ENCODE data around the gene CNKSR3.

CNKSR3 gene

DNA sequence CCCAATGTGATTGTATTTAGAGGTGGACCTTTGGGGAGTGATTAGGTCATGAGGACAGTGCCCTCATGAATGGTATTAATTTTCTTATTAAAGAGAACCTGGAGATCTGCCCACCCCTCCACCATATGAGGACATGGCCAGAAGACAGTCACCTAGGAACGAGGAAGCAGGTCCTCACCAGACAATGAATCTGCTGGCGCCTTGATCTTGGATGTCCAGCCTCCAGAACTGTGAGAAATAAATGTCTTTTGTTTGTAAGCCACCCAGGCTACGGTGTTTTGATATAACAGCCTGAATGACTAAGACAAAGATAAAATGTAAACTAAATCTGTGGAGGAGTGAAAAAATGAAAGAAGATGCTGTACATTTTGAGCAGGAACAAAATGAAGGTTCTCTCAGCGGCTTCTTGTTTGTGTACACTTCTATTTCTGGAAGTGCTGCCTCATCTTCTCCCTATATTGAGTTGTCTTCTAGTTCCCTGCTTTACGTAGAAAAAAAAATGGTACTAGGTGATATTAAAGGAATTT, 152.4 kb downstream of the CNKSR3 start:
- in situ Hi-C loops (cut with HindIII; ENCODE audit: low sequenced_read_pairs), result no loop called here

DNA sequence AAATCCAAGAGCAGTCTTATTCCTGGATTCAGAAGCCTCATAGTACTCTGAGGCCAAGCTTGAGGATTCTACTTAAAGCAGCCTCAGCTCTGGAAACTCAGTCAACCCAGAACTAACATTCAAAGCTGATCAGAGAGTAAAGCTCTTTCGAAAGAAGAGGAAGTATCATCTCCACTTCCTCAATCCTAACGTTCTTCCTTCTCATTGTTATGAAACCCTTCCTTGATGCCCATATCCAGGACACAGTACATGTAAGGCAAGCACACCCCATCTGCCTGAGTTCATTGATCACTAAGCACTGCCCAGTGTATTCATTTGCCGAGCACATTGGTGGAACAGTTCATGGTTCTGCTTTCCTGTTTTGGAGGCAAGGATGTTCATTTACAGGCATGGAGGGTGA, 153.8 kb downstream of the CNKSR3 start, which contains the start of gene IPCEF1:
IPCEF1 (minus strand) TSS at position 114 of the 400 bp plus-strand sequence. CDS start 90,856 bp downstream, outside the sequence.
- in situ Hi-C loops (cut with HindIII; ENCODE audit: low sequenced_read_pairs), result no loop called here

DNA sequence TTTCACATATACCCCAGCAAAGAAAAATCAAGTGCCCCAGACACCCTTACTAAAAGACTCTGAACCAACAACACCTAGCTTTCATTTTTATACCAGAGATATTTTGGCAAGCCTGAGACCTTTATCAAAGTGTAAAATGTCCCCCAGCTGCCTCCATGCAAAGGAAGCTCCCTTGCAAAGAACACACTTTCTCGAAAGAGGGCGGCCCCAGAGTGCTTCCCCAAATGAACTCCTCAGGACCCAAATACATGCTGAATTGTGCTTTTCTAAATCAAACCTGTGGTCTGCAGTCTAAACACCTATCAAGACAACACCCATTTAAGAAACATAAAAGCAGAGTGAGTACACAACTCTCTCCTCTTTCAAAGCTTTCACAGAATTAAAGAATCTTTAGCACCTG, 154.4 kb downstream of the CNKSR3 start:
- in situ Hi-C loops (cut with HindIII; ENCODE audit: low sequenced_read_pairs), result no loop called here

DNA sequence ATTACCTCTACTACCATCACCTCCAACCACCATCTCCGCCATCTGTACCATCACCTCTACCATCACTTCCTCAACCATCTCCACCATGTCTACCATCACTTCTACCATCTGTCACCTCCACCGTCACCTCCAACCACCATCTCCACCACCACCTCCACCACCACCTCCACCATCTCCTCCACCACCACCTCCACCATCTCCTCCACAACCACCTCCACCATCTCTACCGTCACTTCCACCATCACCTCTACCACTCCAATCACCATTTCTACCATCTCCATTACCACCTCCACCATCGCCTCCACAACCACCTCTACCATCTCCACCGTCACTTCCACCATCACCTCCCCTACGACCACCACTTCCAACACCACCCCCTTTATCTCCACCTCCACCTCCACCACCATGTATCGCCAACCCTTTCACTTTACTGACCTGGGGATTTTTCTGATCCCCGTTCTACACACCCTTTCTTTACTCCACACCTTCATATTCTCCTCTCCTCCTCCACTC, 156.2 kb downstream of the CNKSR3 start:
- in situ Hi-C loops (cut with HindIII; ENCODE audit: low sequenced_read_pairs), result no loop called here

DNA sequence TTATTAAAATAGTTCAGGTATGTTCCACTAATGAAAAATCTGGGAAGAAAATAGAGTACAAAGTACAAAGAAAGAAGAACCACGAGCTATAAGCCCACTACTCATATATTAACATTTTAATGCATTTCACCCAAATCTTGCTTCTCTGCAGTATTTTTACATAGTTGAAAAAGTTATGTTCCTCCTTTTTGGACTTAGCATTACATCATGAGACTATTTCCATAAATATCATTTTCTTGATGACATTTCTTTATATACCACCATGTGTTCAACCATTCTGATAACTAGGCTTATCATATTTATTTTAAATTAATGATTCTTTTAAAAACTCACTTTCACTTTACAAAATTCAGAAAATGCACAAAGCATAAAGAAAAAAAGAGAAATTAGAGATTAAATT, 156.9 kb downstream of the CNKSR3 start:
- in situ Hi-C loops (cut with HindIII; ENCODE audit: low sequenced_read_pairs), result no loop called here

DNA sequence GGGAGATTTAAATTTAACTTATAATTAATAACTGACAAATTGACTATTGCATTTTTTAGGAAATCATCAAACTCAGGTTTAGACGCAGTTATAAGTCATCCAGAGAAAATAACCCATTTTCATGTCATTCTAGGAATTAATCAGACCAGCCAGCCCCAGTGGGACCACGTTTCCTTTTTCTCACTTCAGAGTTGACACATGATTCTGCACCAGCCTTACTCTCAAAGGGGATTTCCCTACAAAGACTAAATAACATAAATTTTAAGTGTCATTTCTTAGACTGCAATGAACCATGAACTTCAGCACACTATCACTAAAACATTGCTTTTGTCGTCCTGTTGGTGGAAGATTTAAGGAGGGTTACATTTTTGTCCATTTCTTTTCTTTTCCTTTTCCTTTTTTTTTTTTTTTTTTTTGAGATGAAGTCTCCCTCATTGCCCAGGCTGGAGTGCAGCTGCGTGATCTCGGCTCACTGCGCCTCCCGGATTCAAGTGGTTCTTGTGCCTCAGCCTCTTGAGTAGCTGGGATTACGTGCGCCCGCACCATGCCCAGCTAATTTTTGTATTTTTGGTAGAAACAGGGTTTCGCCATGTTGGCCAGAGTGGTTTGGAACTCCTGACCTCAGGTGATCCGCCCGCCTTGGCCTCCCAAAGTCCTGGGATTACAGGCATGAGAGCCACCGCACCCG, 157.4 kb downstream of the CNKSR3 start:
- in situ Hi-C loops (cut with HindIII; ENCODE audit: low sequenced_read_pairs), result no loop called here

DNA sequence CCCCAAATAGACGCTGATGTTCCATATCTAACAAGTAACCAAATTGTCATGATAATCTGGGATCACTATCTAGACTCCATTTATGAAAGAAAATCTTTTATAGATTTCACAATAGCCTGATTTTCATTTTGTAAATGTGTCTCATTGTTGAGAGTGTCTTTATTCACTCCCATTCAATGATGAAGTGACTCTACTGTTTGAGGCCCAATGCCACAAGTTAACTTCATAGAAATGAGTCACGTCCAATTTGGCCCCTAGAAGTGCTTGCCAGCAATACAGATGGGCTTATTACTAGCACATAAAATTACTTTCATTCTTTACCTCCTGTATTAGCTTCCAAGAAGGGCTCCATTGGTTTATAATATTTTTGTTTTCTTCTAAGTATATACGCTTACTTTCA, 160.2 kb downstream of the CNKSR3 start:
- in situ Hi-C loops (cut with HindIII; ENCODE audit: low sequenced_read_pairs), result no loop called here

DNA sequence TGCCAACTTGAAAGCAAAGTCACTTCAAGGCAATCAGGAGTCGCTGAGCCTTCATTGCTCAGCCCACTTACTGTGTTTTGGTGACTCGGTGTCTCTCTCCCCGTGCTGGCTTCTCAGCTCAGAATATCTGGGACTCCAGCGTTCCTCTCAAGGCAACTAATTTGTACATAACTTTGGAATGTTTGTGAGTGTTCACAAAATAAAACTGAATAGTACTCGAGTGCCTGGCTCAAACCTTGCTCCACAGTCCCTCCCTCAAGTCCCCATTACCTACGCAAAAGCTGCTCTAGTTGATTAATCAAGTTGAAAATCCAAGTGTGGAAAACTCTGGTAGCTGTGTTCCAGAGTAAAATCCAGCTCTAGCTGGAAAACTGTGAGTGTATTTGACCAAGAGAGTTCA, 162.5 kb downstream of the CNKSR3 start:
- in situ Hi-C loops (cut with HindIII; ENCODE audit: low sequenced_read_pairs), result loop anchor here (25.0 kb wide), 1 partner anchor 114 kb away; no protein-coding TSS in a partner anchor

DNA sequence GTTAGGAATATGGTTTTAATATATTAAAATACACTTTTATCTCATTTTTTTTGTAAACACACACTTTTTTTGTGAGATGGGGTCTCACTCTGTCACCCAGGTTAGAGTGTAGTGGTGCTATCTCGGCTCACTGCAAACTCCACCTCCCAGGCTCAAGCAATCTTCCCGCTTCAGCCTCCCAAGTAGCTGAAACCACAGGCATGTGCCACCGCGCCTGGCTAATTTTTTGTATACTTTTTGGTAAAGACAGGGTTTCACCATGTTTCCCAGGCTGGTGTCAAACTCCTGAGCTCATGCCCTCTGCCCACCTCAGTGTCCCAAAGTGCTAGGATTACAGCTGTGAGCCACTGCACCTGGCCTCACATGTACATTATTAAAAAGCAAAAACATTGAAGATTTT, 164.7 kb downstream of the CNKSR3 start:
- in situ Hi-C loops (cut with HindIII; ENCODE audit: low sequenced_read_pairs), result loop anchor here (25.0 kb wide), 1 partner anchor 116 kb away; no protein-coding TSS in a partner anchor

DNA sequence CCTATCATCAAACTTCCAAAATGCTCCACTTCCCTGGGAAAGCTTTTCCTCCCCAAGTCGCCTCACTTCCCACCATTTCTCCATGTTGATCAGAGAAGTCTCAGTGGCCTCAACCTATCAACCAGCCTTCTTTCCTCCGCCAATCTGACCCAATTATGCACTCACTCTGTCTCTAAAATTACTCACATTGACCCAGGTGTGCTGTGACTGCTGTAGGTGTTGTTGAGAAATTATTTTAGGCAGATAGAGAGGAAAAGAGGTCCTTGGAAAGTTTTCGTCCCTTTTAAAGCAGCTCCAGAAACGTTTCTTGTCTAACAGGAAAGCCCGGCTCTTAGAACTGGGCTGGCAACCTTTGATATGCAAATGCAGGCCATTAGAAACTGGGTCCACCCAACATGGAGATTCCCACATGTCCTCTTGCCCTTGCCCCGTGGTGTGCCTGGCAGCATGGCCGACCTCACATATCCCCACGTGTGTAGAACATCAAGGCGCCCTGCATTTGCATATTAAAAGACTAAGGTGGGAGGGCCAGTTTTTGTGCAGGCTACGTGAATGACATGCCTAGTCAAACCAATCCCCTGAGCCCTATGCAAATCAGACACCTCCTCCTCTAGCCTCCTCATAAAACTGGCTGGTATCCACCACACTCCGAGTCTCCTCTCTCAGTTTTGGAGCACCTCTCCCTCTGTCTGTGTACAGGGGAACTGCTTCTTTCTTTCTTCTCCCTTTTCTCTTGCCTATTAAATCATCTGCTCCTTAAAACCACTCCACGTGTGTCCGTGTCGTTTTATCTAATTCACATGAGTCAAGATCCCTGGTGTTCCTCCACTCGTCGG, 166.8 kb downstream of the CNKSR3 start:
- in situ Hi-C loops (cut with HindIII; ENCODE audit: low sequenced_read_pairs), result loop anchor here (25.0 kb wide), 1 partner anchor 119 kb away; no protein-coding TSS in a partner anchor

DNA sequence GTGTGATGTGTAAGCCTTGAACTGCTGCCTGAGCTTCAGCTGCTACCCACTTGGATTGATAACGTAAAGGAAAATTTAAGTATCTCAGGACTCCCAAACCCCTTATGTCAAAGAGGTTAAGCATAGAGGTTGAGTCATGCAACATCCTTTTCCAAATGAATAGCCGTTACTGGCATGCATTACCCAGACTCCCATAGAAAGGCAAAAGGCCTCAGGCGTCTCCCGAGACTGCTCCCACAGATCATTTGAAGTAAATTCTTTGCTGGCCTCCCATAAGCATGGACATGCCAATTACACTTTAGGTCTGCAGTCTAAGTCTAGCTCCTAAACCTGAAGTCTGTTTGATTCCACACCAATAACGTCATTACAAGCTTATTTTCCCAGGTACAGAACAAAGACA, 168.6 kb downstream of the CNKSR3 start:
- in situ Hi-C loops (cut with HindIII; ENCODE audit: low sequenced_read_pairs), result loop anchor here (25.0 kb wide), 1 partner anchor 120 kb away; no protein-coding TSS in a partner anchor

DNA sequence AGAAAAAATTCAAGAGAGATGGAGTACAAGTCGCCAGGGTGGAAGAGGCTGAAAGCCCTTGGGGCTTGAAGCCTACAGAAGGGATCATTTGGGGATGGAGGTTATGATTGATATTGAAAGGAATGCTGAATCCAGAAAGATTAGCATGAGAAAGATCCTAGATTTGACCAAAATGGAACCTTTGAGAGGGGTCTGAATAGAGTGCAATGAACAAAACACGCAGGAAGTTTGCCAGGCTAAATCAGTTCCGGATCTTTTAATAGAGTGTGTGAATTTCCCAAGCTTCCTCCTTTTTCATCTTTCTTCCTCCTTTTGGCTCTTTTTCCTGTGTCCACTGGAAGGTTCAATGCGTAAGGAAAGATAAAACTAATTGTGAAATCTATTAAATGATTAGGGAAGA, 169.1 kb downstream of the CNKSR3 start:
- in situ Hi-C loops (cut with HindIII; ENCODE audit: low sequenced_read_pairs), result loop anchor here (25.0 kb wide), 1 partner anchor 121 kb away; no protein-coding TSS in a partner anchor
